ENCODE measurements around the gene GPRC5C. TPM values are rescaled to one million over a fixed set of nuclear protein-coding genes. Genes with fewer than 3 reads are reported as not detected.

GPRC5C gene
- total RNA-seq, 4 donors from 2014 or later, result 73.2 to 194 (median 163) TPM

- Histone ChIP-seq H3K4me1 (peaks cover 0 to 10% of the 10 kb centered on the region in 2 donors), H3K9me3 (no peaks in the 10 kb centered on the region), H3K27ac (no peak overlapping the region), H3K36me3 (no peaks in the 10 kb centered on the region), H3K27me3 (no peaks in the 10 kb centered on the region), H3K4me3 (replicated peaks in 1 of 3) (no peak overlapping the region)
- WGBS, 2 donors, result 97 to 100% methylated on average over 7 of the region's 7 CpGs
- TF ChIP-seq POLR2A (IDR thresholded peaks at IDR 0.05), result no peak
- TF ChIP-seq CTCF (IDR thresholded peaks at IDR 0.05), result no peak
- intact Hi-C loops (cut with DNase I), result no loop called here
- no peak for DNase-seq
Observed at GRCh38 chr17:74460996-74461395, 29.1 kb downstream of the GPRC5C start.

GRCh38 chr17:74461611-74462010 lies 29.7 kb downstream of the GPRC5C start:
- WGBS, 2 donors, result 87 to 93% methylated on average over 8 to 10 of the region's 10 CpGs
- H3K4me3 ChIP-seq (replicated peaks in 1 of 3), result no peak overlapping the region
- H3K27me3 ChIP-seq, result no peaks in the 10 kb centered on the region
- intact Hi-C loops (cut with DNase I), result no loop called here
- H3K36me3 ChIP-seq, result no peaks in the 10 kb centered on the region
- H3K27ac ChIP-seq, result no peak overlapping the region
- peaks cover 0 to 10% of the 10 kb centered on the region in 2 donors for H3K4me1 ChIP-seq
- no peak for DNase-seq
- no peak for TF ChIP-seq CTCF (IDR thresholded peaks at IDR 0.05)
- TF ChIP-seq POLR2A (IDR thresholded peaks at IDR 0.05), result no peak
- H3K9me3 ChIP-seq, result no peaks in the 10 kb centered on the region

- no peak overlapping the region for H3K4me3 ChIP-seq (replicated peaks in 1 of 3)
- TF ChIP-seq CTCF (IDR thresholded peaks at IDR 0.05) (no peak), POLR2A (IDR thresholded peaks at IDR 0.05) (no peak)
- H3K9me3 ChIP-seq, result no peaks in the 10 kb centered on the region
- H3K4me1 ChIP-seq, result no peaks in the 10 kb centered on the region
- intact Hi-C loops (cut with DNase I), result no loop called here
- DNase-seq, result no peak
- 90% methylated on average over 7 of the region's 7 CpGs for WGBS, 2 donors
- no peak overlapping the region for H3K27ac ChIP-seq
- H3K36me3 ChIP-seq, result no peaks in the 10 kb centered on the region
- no peaks in the 10 kb centered on the region for H3K27me3 ChIP-seq
Observed at GRCh38 chr17:74464730-74465377, 33.0 kb downstream of the GPRC5C start.

GRCh38 chr17:74465378-74466110 lies 33.7 kb downstream of the GPRC5C start:
- no peak for DNase-seq
- TF ChIP-seq CTCF (IDR thresholded peaks at IDR 0.05) (no peak), POLR2A (IDR thresholded peaks at IDR 0.05) (no peak)
- Histone ChIP-seq H3K4me1 (no peaks in the 10 kb centered on the region), H3K4me3 (replicated peaks in 1 of 3) (no peak overlapping the region), H3K27me3 (no peaks in the 10 kb centered on the region), H3K27ac (no peak overlapping the region), H3K9me3 (no peaks in the 10 kb centered on the region), H3K36me3 (no peaks in the 10 kb centered on the region)
- 83 to 92% methylated on average over 8 of the region's 8 CpGs for WGBS, 2 donors
- intact Hi-C loops (cut with DNase I), result no loop called here
